Keratinocyte (primary cell): ENCODE measurements around the gene FLNB.
A peak's percentile ranks its signal among the peaks of the same experiment; 100 is the strongest.

Experiments used
- CTCF ChIP-seq, 3 experiments: IDR thresholded peaks in 1 of 3; conservative IDR thresholded peaks in 1 of 3; optimal IDR thresholded peaks in 1 of 3; 2 replicates in 2 of 3; 3 replicates in 1 of 3; pipeline versions ENCODE3 to v1.5.1; 2011; ENCODE audit warnings: low read length in 3 of 3, mild to moderate bottlenecking in 3 of 3, moderate library complexity in 2 of 3, control low read depth in 1 of 3, inconsistent platforms in 1 of 3; ENCODE audit not compliant: insufficient read depth in 2 of 3; ENCODE audit errors: extremely low read depth in 1 of 3
- EZH2 ChIP-seq: IDR thresholded peaks from one replicate; pipeline ENCODE4 v1.6.1; 2012; ENCODE audit warnings: inconsistent platforms, mild to moderate bottlenecking, low read length, moderate library complexity

- peak; percentile 30 to 87 (median 66) for TF ChIP-seq CTCF (optimal IDR thresholded peaks at IDR 0.05 in 1 of 3, IDR thresholded peaks at IDR 0.05 in 1 of 3, conservative IDR thresholded peaks at IDR 0.05 in 1 of 3; ENCODE audit: extremely low read depth in 1 of 3, insufficient read depth in 2 of 3, low read length in 3 of 3)
- no peak for TF ChIP-seq EZH2
Measured at GRCh38 chr3:58008141-58009025, at the start of gene FLNB.
